Osteoblast (primary cell): ENCODE measurements around the gene MMP24. TPM values are rescaled to one million over a fixed set of nuclear protein-coding genes. Genes with fewer than 3 reads are reported as not detected.

ENCODE experiments used
- DNase-seq: peaks from one replicate; pipeline ENCODE4 v3.0.0; 2011; ENCODE audit warnings: low spot score, mixed read lengths; ENCODE audit not compliant: insufficient read length; ENCODE audit errors: missing footprints
- H2AFZ ChIP-seq: 2 replicates; pipeline ENCODE4 v1.6.0; 2011; ENCODE audit warnings: mild to moderate bottlenecking, low read length
- H3K27ac ChIP-seq: 2 replicates; pipeline ENCODE4 v1.5.1; 2011; ENCODE audit warnings: mild to moderate bottlenecking, low read depth, low read length, moderate library complexity
- H3K27me3 ChIP-seq: 2 replicates; pipeline ENCODE4 v1.6.0; 2012; ENCODE audit warnings: mild to moderate bottlenecking, control low read depth, inconsistent platforms, low read length, moderate library complexity; ENCODE audit not compliant: insufficient read depth
- H3K36me3 ChIP-seq: 2 replicates; pipeline ENCODE4 v1.5.1; 2011; ENCODE audit warnings: mild to moderate bottlenecking, low read length, control low read depth, moderate library complexity; ENCODE audit not compliant: insufficient read depth
- H3K4me1 ChIP-seq: 2 replicates; pipeline ENCODE4 v1.5.1; 2011; ENCODE audit warnings: mild to moderate bottlenecking, low read length, control low read depth, moderate library complexity; ENCODE audit not compliant: insufficient read depth
- H3K4me2 ChIP-seq: 2 replicates; pipeline ENCODE4 v1.6.0; 2011; ENCODE audit warnings: mild to moderate bottlenecking, low read length; ENCODE audit not compliant: insufficient read depth
- H3K4me3 ChIP-seq: fragments of 200-600 bp; sonication (generic); 3 replicates; pipeline ENCODE4 v1.5.1; 2012; ENCODE audit warnings: mild to moderate bottlenecking, low read length, inconsistent platforms; ENCODE audit not compliant: insufficient read depth
- H3K79me2 ChIP-seq: 2 replicates; pipeline ENCODE4 v1.6.0; 2012; ENCODE audit warnings: mild to moderate bottlenecking, low read length, control low read depth, inconsistent platforms; ENCODE audit not compliant: insufficient read depth
- H3K9me3 ChIP-seq: 2 replicates; pipeline ENCODE4 v1.5.1; 2011; ENCODE audit warnings: low read depth, low read length, control low read depth
- H4K20me1 ChIP-seq: 2 replicates; pipeline ENCODE4 v1.6.0; 2012; ENCODE audit warnings: mild to moderate bottlenecking, low read length, control low read depth; ENCODE audit not compliant: insufficient read depth
- CTCF ChIP-seq: IDR thresholded peaks from 2 replicates; pipeline ENCODE4 v1.5.1; 2011; ENCODE audit warnings: mild to moderate bottlenecking, low read depth, low read length, moderate library complexity; ENCODE audit errors: extremely low read depth
- total RNA-seq: library from RNA; depleted of rRNA; stranded (reverse); fragments of >200 nt; gene quantifications from 2 replicates; pipeline ENCODE4 v1.2.3, GENCODE V29; 2012

The MMP24 gene
- total RNA-seq, 1 donor: 1.1 TPM

GRCh38 chr20:35225319-35226125, 968 bp upstream of the MMP24 start:
- Histone ChIP-seq H3K36me3 (no peaks in the 10 kb centered on the region), H3K27me3 (peaks cover 20% of the 10 kb centered on the region), H3K4me3 (no peak overlapping the region), H2AFZ (no peak overlapping the region), H3K9me3 (no peaks in the 10 kb centered on the region), H3K79me2 (no peaks in the 10 kb centered on the region), H3K4me1 (peaks cover 2% of the 10 kb centered on the region), H4K20me1 (peaks cover 13% of the 10 kb centered on the region), H3K4me2 (no peak overlapping the region), H3K27ac (no peak overlapping the region)
- no peak for TF ChIP-seq CTCF
- peak; percentile 41 for DNase-seq

GRCh38 chr20:35226884-35227681, 593 bp downstream of the MMP24 start:
- no peak overlapping the region for H3K27ac ChIP-seq
- DNase-seq: peak; percentile 96

GRCh38 chr20:35232575-35232974, 6.1 kb downstream of the MMP24 start:
- Histone ChIP-seq H3K4me2 (peak overlapping the region; percentile 25), H3K79me2 (no peaks in the 10 kb centered on the region), H3K27me3 (peaks cover under 1% of the 10 kb centered on the region), H3K36me3 (no peaks in the 10 kb centered on the region), H4K20me1 (peaks cover 2% of the 10 kb centered on the region), H3K4me3 (no peak overlapping the region), H3K9me3 (no peaks in the 10 kb centered on the region), H3K27ac (peak overlapping the region; percentile 29), H2AFZ (peak overlapping the region; percentile 16), H3K4me1 (peaks cover 15% of the 10 kb centered on the region)
- TF ChIP-seq CTCF: no peak
- peak; percentile 91 for DNase-seq

More at GRCh38 chr20:35226884-35227681, 593 bp downstream of the MMP24 start:
- Histone ChIP-seq H3K4me2 (peak overlapping the region; percentile 78), H2AFZ (no peak overlapping the region), H3K4me1 (peaks cover 5% of the 10 kb centered on the region), H3K4me3 (peak overlapping the region; percentile 59), H4K20me1 (peaks cover 13% of the 10 kb centered on the region), H3K79me2 (no peaks in the 10 kb centered on the region), H3K9me3 (no peaks in the 10 kb centered on the region), H3K27me3 (peaks cover 20% of the 10 kb centered on the region), H3K36me3 (no peaks in the 10 kb centered on the region)
- TF ChIP-seq CTCF: no peak

GRCh38 chr20:35235881-35236280, 9.4 kb downstream of the MMP24 start:
- Histone ChIP-seq H3K4me3 (no peak overlapping the region), H3K36me3 (no peaks in the 10 kb centered on the region), H4K20me1 (peaks cover 5% of the 10 kb centered on the region), H2AFZ (no peak overlapping the region), H3K79me2 (no peaks in the 10 kb centered on the region), H3K4me1 (peaks cover 15% of the 10 kb centered on the region), H3K9me3 (no peaks in the 10 kb centered on the region), H3K4me2 (no peak overlapping the region), H3K27ac (no peak overlapping the region), H3K27me3 (no peaks in the 10 kb centered on the region)
- DNase-seq: no peak
- TF ChIP-seq CTCF: no peak
